OCI-LY7 (cell line): ENCODE data around the gene TLR5. TPM values are rescaled to one million over a fixed set of nuclear protein-coding genes. Genes with fewer than 3 reads are reported as not detected.
A peak's percentile ranks its signal among the peaks of the same experiment; 100 is the strongest.

ENCODE experiments used
- BruUV-seq: library from RNA; stranded (reverse); fragments of 400-500 nt; replicated peaks from 2 replicates; lab custom pipeline; 2021; lab: Mats Ljungman, UMichigan
- CTCF ChIA-PET: fragments of 300-600 bp; sonication (Branson Sonifier 250); formaldehyde crosslinking; loops from one replicate; lab custom pipeline; 2022; ENCODE audit warnings: antibody characterized with exemption; ENCODE audit not compliant: unreplicated experiment; lab: Charles Lee
- POLR2A ChIA-PET: fragments of 300-600 bp; sonication (Branson Sonifier 250); formaldehyde crosslinking; loops from one replicate; lab custom pipeline; 2022; ENCODE audit warnings: antibody characterized with exemption; lab: Charles Lee
- DNase-seq: peaks from one replicate; pipeline ENCODE4 v3.0.0-alpha.2; 2015; ENCODE audit warnings: low spot score
- H2AFZ ChIP-seq: fragments of 200-600 bp; sonication (generic), shearing (Covaris generic); 2 replicates; pipeline ENCODE4 v1.6.1; 2014; ENCODE audit warnings: mild to moderate bottlenecking, antibody characterized with exemption, low read length, moderate library complexity
- H3K27ac ChIP-seq: fragments of 200-600 bp; sonication (generic); 2 replicates; pipeline ENCODE4 v1.5.1; 2014; ENCODE audit warnings: mixed run types, low read depth, mild to moderate bottlenecking, moderate library complexity, low read length, inconsistent platforms; ENCODE audit not compliant: poor library complexity, severe bottlenecking
- H3K36me3 ChIP-seq: fragments of 200-600 bp; sonication (generic); 2 replicates; pipeline ENCODE4 v1.6.1; 2014; ENCODE audit warnings: mild to moderate bottlenecking, antibody characterized with exemption, low read length, moderate library complexity, mixed read lengths; ENCODE audit not compliant: insufficient read depth
- H3K4me1 ChIP-seq: fragments of 200-600 bp; sonication (generic); 2 replicates; pipeline ENCODE4 v1.5.1; 2014; ENCODE audit warnings: mild to moderate bottlenecking, low read length; ENCODE audit not compliant: insufficient read depth, poor library complexity, severe bottlenecking
- H3K4me2 ChIP-seq: fragments of 200-600 bp; sonication (generic); 2 replicates; pipeline ENCODE4 v1.6.1; 2014; ENCODE audit warnings: mild to moderate bottlenecking, low read length
- H3K4me3 ChIP-seq: fragments of 200-600 bp; sonication (generic); 2 replicates; pipeline ENCODE4 v1.5.1; 2014; ENCODE audit warnings: mild to moderate bottlenecking, low read depth, low read length; ENCODE audit not compliant: poor library complexity, severe bottlenecking
- H3K79me2 ChIP-seq: fragments of 200-600 bp; sonication (generic); 2 replicates; pipeline ENCODE4 v1.6.1; 2016; ENCODE audit warnings: low read depth, mild to moderate bottlenecking, low read length, moderate library complexity, mixed read lengths; ENCODE audit not compliant: insufficient read depth
- H3K9me2 ChIP-seq: fragments of 200-600 bp; sonication (generic); 2 replicates; pipeline ENCODE4 v1.6.1; 2016; ENCODE audit warnings: mild to moderate bottlenecking, low read length, mixed read lengths; ENCODE audit not compliant: insufficient read depth
- H3K9me3 ChIP-seq: fragments of 200-600 bp; sonication (generic); 2 replicates; pipeline ENCODE4 v1.6.1; 2014; ENCODE audit warnings: mild to moderate bottlenecking, mixed run types, low read length, mixed read lengths
- H4K20me1 ChIP-seq: fragments of 200-600 bp; sonication (generic); 2 replicates; pipeline ENCODE4 v1.6.1; 2014; ENCODE audit warnings: mild to moderate bottlenecking, antibody characterized with exemption, low read length, moderate library complexity, mixed read lengths; ENCODE audit not compliant: insufficient read depth
- EZH2phosphoT487 ChIP-seq: fragments of 200-600 bp; sonication (generic); IDR thresholded peaks from 2 replicates; pipeline ENCODE4 v1.6.1; 2018; ENCODE audit warnings: low read depth, borderline replicate concordance, mild to moderate bottlenecking, mixed run types, antibody characterized with exemption, low read length, moderate library complexity, mixed read lengths
- intact Hi-C: fragments of 100-400 bp; cut with micrococcal nuclease; formaldehyde crosslinking; loops from one replicate; pipeline ENCODE4 v1.10.0; 2022; ENCODE audit not compliant: unreplicated experiment
- total RNA-seq, 2 experiments: library from RNA; depleted of rRNA in 1 of 2; stranded (reverse); fragments of >200 nt in 1 of 2; shearing (Covaris generic) in 1 of 2; gene quantifications; 2 replicates each; pipeline ENCODE4 v1.2.3, GENCODE V29; 2014 to 2022
- TF ChIP-seq, protein P1 (sequence below): fragments of 200-600 bp; sonication (generic); conservative IDR thresholded peaks from 2 replicates; pipeline ENCODE4 v1.5.1; 2014; ENCODE audit warnings: mild to moderate bottlenecking, antibody characterized with exemption, low read length, moderate library complexity, mixed read lengths

TLR5 gene
- total RNA-seq, 2 experiments from 2014 or later, result not detected

DNA sequence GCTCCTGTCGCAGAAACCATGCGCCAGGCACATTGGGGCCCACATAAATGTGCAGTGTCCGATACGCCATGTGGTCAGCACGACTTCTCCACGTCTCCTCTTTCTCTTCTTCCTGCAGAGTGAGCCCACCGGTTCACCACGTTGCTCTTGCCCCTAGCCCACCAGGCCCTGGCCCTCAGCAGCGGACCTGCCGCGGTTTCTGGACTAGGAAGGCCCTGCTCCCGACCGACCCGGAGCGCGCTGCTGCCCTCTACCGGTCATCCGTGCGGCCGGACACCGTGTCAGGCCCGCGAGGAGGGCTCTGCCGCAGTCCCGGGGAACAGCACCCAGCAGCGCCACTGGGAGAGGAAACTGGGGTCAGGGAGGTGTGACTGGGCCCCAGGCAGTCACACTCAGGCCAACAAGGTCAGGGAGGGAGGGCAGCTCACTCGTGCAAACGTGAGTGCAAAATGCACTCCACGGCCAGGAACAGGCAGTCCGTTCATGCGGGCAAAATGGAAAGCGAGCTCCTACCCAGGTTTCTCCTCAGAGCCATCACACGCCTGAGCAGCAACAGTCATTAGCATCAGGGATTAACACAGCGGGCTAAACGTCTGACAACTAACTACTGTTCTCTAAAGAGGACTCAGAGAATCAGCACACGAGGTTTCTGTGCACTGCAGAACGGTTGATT lies 13.7 kb downstream of the TLR5 start:
- CTCF ChIA-PET, result no interaction called here
- H2AFZ ChIP-seq, result no peak overlapping the region
- H3K27ac ChIP-seq, result no peak overlapping the region
- intact Hi-C loops, result loop anchor here (10.0 kb wide), 1 partner anchor 335 kb away; no protein-coding TSS in a partner anchor
- BruUV-seq, result no TSS peak
- H3K4me1 ChIP-seq, result no peaks in the 10 kb centered on the region
- TF ChIP-seq, protein P1, sequence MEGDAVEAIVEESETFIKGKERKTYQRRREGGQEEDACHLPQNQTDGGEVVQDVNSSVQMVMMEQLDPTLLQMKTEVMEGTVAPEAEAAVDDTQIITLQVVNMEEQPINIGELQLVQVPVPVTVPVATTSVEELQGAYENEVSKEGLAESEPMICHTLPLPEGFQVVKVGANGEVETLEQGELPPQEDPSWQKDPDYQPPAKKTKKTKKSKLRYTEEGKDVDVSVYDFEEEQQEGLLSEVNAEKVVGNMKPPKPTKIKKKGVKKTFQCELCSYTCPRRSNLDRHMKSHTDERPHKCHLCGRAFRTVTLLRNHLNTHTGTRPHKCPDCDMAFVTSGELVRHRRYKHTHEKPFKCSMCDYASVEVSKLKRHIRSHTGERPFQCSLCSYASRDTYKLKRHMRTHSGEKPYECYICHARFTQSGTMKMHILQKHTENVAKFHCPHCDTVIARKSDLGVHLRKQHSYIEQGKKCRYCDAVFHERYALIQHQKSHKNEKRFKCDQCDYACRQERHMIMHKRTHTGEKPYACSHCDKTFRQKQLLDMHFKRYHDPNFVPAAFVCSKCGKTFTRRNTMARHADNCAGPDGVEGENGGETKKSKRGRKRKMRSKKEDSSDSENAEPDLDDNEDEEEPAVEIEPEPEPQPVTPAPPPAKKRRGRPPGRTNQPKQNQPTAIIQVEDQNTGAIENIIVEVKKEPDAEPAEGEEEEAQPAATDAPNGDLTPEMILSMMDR, result peak; percentile 77
- TF ChIP-seq EZH2phosphoT487, result no peak
- H3K9me3 ChIP-seq, result no peaks in the 10 kb centered on the region
- no peaks in the 10 kb centered on the region for H3K79me2 ChIP-seq
- H3K4me3 ChIP-seq, result no peak overlapping the region
- POLR2A ChIA-PET, result no interaction called here
- no peak overlapping the region for H3K4me2 ChIP-seq
- H4K20me1 ChIP-seq, result no peaks in the 10 kb centered on the region
- no peaks in the 10 kb centered on the region for H3K36me3 ChIP-seq
- DNase-seq, result no peak
- no peaks in the 10 kb centered on the region for H3K9me2 ChIP-seq

GRCh38 chr1:223126741-223127140 lies 16.3 kb downstream of the TLR5 start:
- no peak overlapping the region for H2AFZ ChIP-seq
- intact Hi-C loops, result loop anchor here (10.0 kb wide), 1 partner anchor 332 kb away; no protein-coding TSS in a partner anchor
- H3K9me3 ChIP-seq, result no peaks in the 10 kb centered on the region
- BruUV-seq, result no TSS peak
- H3K4me3 ChIP-seq, result no peak overlapping the region
- ChIA-PET CTCF (no interaction called here), POLR2A (no interaction called here)
- no peak for TF ChIP-seq EZH2phosphoT487
- TF ChIP-seq, protein P1, result no peak
- H3K9me2 ChIP-seq, result no peaks in the 10 kb centered on the region
- H4K20me1 ChIP-seq, result no peaks in the 10 kb centered on the region
- no peak for DNase-seq
- H3K4me2 ChIP-seq, result no peak overlapping the region
- H3K79me2 ChIP-seq, result no peaks in the 10 kb centered on the region
- no peaks in the 10 kb centered on the region for H3K36me3 ChIP-seq
- H3K4me1 ChIP-seq, result no peaks in the 10 kb centered on the region
- no peak overlapping the region for H3K27ac ChIP-seq

- no peaks in the 10 kb centered on the region for H3K36me3 ChIP-seq
- H3K4me2 ChIP-seq, result no peak overlapping the region
- no peaks in the 10 kb centered on the region for H3K9me2 ChIP-seq
- no peaks in the 10 kb centered on the region for H3K4me1 ChIP-seq
- DNase-seq, result no peak
- H3K9me3 ChIP-seq, result no peaks in the 10 kb centered on the region
- no TSS peak for BruUV-seq
- H3K4me3 ChIP-seq, result no peak overlapping the region
- POLR2A ChIA-PET, result interaction anchor here (0.8 kb wide), 1 partner anchor 10 kb away, joined by 3 read pairs; no protein-coding TSS in a partner anchor
- no peak overlapping the region for H2AFZ ChIP-seq
- no peaks in the 10 kb centered on the region for H4K20me1 ChIP-seq
- CTCF ChIA-PET, result no interaction called here
- no peaks in the 10 kb centered on the region for H3K79me2 ChIP-seq
- intact Hi-C loops, result loop anchor here (10.0 kb wide), 1 partner anchor 331 kb away; no protein-coding TSS in a partner anchor
- H3K27ac ChIP-seq, result no peak overlapping the region
- TF ChIP-seq, protein P1, result no peak
These were observed 17.3 kb downstream of the TLR5 start for GRCh38 chr1:223125766-223126165.
